Gastroesophageal sphincter (tissue), 4 donors: Measurements from ENCODE around the gene AMMECR1. TPM values are rescaled to one million over a fixed set of nuclear protein-coding genes. Genes with fewer than 3 reads are reported as not detected.

Source experiments
- ATAC-seq: fragments of 150-250 bp; one replicate; pipeline ENCODE4 v1.9.1; 2016; ENCODE audit warnings: mild to moderate bottlenecking, moderate library complexity
- H3K27ac ChIP-seq, 4 donors: fragments of 200-600 bp; sonication (generic) in 3 of 4; 1 replicate in 3 of 4; 2 replicates in 1 of 4; pipeline ENCODE4 v1.5.1; 2016 to 2019
- H3K27me3 ChIP-seq: fragments of 200-600 bp; sonication (generic); one replicate; pipeline ENCODE4 v1.5.1; 2019
- H3K36me3 ChIP-seq, 2 donors: fragments of 200-600 bp; sonication (generic); one replicate each; pipeline ENCODE4 v1.5.1; 2019; ENCODE audit warnings: control low read depth in 1 of 2
- H3K4me1 ChIP-seq, 3 donors: fragments of 200-600 bp; sonication (generic); 1 replicate in 2 of 3; 2 replicates in 1 of 3; pipeline ENCODE4 v1.5.1; 2016 to 2019; ENCODE audit warnings: control low read depth in 2 of 3
- H3K4me3 ChIP-seq, 2 donors: fragments of 200-600 bp; sonication (generic); one replicate each; pipeline ENCODE4 v1.5.1; 2019; ENCODE audit warnings: mild to moderate bottlenecking in 1 of 2, moderate library complexity in 1 of 2
- H3K9me3 ChIP-seq, 3 donors: fragments of 200-600 bp; sonication (generic); one replicate each; pipeline ENCODE4 v1.5.1; 2017 to 2019; ENCODE audit warnings: control low read depth in 2 of 3
- EP300 ChIP-seq: sonication (generic); formaldehyde crosslinking; IDR thresholded peaks from one replicate; pipeline ENCODE4 v1.6.1; 2017; ENCODE audit warnings: antibody characterized with exemption, mild to moderate bottlenecking
- POLR2A ChIP-seq, 2 donors: fragments of 450-650 bp; IDR thresholded peaks; one replicate each; pipeline ENCODE4 v1.6.1; 2017; ENCODE audit warnings: antibody characterized with exemption in 2 of 2, mild to moderate bottlenecking in 2 of 2, moderate library complexity in 1 of 2
- POLR2AphosphoS5 ChIP-seq: sonication (generic); formaldehyde crosslinking; IDR thresholded peaks from one replicate; pipeline ENCODE4 v1.6.1; 2017; ENCODE audit warnings: antibody characterized with exemption
- WGBS, 2 donors: methylation state at CpG; one replicate each; pipeline ENCODE4 v1.1.5; 2018; ENCODE audit warnings: low coverage in 1 of 2; 5-methylcytosine and 5-hydroxymethylcytosine counted together
- total RNA-seq, 4 donors: library from RNA; depleted of rRNA; stranded (reverse); fragments of >200 nt; gene quantifications; one replicate each; pipeline ENCODE4 v1.1.0, GENCODE V29; 2016
- TF ChIP-seq, protein P1 (sequence below), 4 experiments: fragments of 200-600 bp in 2 of 4; fragments of 450-650 bp in 2 of 4; sonication (generic) in 1 of 4; IDR thresholded peaks; one replicate each; pipeline ENCODE4 v1.5.1; 2017 to 2019; ENCODE audit warnings: antibody characterized with exemption in 4 of 4, mild to moderate bottlenecking in 2 of 4, moderate library complexity in 2 of 4

Gene AMMECR1
- total RNA-seq, 4 donors from 2014 or later, result 2.6 to 6.8 (median 3.6) TPM

DNA sequence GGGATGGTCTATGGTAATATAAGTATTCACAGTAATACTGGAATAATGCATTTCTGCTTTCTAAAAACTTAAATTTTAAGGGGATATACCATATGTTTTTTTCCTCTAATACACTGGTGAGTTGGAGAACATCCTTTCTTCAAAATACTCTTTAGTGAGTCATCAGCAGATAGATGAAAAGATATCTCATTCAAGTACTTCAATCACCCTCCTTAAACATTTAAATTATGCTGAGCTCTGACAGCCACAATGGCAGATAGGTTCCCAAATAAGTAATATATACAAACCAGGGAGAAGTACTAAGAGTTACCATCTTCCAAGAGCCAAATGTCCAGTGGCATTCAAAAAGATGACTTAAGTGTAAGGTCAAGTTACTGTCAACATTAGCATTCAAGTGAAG is 52.2 kb downstream of the AMMECR1 start:
- Histone ChIP-seq H3K4me1 (no peaks in the 10 kb centered on the region), H3K36me3 (no peaks in the 10 kb centered on the region), H3K4me3 (no peak overlapping the region), H3K27me3 (no peaks in the 10 kb centered on the region), H3K9me3 (no peaks in the 10 kb centered on the region), H3K27ac (no peak overlapping the region)
- TF ChIP-seq POLR2A (IDR thresholded peaks at IDR 0.05) (no peak), POLR2AphosphoS5 (no peak), EP300 (no peak)
- TF ChIP-seq, protein P1, sequence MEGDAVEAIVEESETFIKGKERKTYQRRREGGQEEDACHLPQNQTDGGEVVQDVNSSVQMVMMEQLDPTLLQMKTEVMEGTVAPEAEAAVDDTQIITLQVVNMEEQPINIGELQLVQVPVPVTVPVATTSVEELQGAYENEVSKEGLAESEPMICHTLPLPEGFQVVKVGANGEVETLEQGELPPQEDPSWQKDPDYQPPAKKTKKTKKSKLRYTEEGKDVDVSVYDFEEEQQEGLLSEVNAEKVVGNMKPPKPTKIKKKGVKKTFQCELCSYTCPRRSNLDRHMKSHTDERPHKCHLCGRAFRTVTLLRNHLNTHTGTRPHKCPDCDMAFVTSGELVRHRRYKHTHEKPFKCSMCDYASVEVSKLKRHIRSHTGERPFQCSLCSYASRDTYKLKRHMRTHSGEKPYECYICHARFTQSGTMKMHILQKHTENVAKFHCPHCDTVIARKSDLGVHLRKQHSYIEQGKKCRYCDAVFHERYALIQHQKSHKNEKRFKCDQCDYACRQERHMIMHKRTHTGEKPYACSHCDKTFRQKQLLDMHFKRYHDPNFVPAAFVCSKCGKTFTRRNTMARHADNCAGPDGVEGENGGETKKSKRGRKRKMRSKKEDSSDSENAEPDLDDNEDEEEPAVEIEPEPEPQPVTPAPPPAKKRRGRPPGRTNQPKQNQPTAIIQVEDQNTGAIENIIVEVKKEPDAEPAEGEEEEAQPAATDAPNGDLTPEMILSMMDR (IDR thresholded peaks at IDR 0.05), result no peak
- no peak for ATAC-seq

DNA sequence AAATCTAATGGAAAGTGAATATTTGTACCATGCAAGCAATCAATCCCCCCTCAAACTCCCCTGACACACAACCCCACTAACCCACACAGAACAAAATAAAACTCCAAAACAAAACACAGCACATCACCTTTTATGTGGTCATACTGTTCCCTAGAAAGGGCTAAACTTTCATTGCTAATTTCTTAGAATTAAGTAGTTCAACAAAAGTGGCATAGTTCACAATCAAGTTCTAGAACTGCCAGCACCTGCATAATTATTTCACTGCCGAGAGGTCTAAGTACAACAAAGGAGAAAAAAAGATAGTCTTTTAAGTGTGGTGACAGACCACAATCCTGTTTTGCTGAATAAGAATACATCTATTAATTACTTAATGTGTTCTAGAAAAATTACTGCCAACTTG is 58.8 kb downstream of the AMMECR1 start:
- Histone ChIP-seq H3K27me3 (no peaks in the 10 kb centered on the region), H3K27ac (no peak overlapping the region), H3K4me3 (no peak overlapping the region), H3K9me3 (no peaks in the 10 kb centered on the region), H3K4me1 (no peaks in the 10 kb centered on the region), H3K36me3 (no peaks in the 10 kb centered on the region)
- no peak for ATAC-seq
- TF ChIP-seq POLR2A (IDR thresholded peaks at IDR 0.05) (no peak), POLR2AphosphoS5 (no peak), EP300 (no peak)
- TF ChIP-seq, protein P1 (IDR thresholded peaks at IDR 0.05), result no peak
- 78 to 92% methylated on average over 1 of the region's 1 CpG for WGBS, 2 donors

DNA sequence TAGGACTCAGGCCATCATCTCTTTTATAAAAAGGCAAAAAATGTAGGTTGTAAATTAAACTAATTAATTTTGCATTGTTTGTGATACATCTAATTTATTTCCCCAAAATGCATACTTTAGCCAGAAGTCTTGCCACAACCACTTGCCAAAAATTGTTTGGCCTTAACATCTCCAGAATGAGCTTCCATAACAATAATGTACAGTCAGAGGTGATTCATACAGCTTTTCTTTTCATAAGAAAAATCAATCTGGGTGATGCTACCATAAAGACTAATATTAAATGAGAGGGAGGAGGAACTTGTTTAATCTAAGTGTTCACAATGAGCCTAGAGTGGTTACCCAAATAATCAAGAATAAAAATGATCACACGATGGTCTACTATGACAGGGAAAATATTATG is 59.3 kb downstream of the AMMECR1 start:
- no peak overlapping the region for H3K27ac ChIP-seq
- ATAC-seq, result no peak
- no peaks in the 10 kb centered on the region for H3K27me3 ChIP-seq
- no peaks in the 10 kb centered on the region for H3K9me3 ChIP-seq
- H3K4me3 ChIP-seq, result no peak overlapping the region
- no peak for TF ChIP-seq EP300
- TF ChIP-seq POLR2A (IDR thresholded peaks at IDR 0.05), result no peak
- TF ChIP-seq POLR2AphosphoS5, result no peak
- TF ChIP-seq, protein P1 (IDR thresholded peaks at IDR 0.05), result no peak
- no peaks in the 10 kb centered on the region for H3K36me3 ChIP-seq
- 43 to 83% methylated on average over 1 of the region's 1 CpG for WGBS, 2 donors
- no peaks in the 10 kb centered on the region for H3K4me1 ChIP-seq

DNA sequence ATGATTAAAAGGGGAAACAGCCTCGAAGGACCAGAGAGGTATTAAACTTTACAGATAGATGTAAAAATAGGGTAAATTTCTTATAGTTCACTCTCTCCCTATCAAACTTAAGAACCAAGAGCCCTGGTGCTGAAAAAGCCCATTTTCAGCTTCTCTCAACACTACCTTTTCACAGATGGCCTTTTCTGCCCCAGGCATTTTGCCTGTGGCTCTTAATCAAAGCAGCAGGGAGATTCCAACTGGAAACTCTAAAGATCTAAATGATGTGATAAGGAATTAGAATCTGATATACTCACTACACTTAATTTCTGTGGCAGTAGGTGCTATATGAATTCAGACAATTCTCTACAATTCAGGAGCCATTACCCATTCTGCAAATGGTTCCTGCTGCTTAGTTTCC is 60.0 kb downstream of the AMMECR1 start:
- Histone ChIP-seq H3K4me3 (no peak overlapping the region), H3K27ac (no peak overlapping the region), H3K27me3 (no peaks in the 10 kb centered on the region), H3K4me1 (no peaks in the 10 kb centered on the region), H3K36me3 (no peaks in the 10 kb centered on the region), H3K9me3 (no peaks in the 10 kb centered on the region)
- ATAC-seq, result no peak
- WGBS, 2 donors, result 80% methylated on average over 1 of the region's 1 CpG; no CpG with 5 or more reads in 1 of the 2 donors
- no peak for TF ChIP-seq POLR2AphosphoS5
- TF ChIP-seq POLR2A (IDR thresholded peaks at IDR 0.05), result no peak
- TF ChIP-seq EP300, result no peak
- TF ChIP-seq, protein P1 (IDR thresholded peaks at IDR 0.05), result no peak

DNA sequence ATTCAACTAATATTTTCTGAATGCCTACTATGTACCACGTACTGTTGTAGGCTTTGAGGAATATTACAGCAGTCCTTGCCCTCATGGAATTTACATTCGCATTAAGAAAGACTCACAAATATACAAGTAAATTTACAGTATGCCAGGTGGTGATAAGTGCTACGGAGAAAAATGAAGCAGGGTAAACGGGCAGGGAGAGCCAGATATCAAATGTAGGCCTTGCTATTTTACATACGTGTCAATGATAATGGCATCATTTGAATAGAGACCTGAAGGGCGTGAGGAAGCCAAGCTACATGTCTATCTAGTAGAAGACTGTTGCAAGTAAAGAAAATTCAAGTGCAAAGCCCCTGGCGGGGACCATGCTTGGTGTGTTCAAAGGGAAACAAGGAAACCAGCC is 65.2 kb downstream of the AMMECR1 start:
- WGBS, 2 donors, result 76 to 90% methylated on average over 6 to 7 of the region's 7 CpGs
- no peaks in the 10 kb centered on the region for H3K4me1 ChIP-seq
- no peaks in the 10 kb centered on the region for H3K27me3 ChIP-seq
- H3K27ac ChIP-seq, result no peak overlapping the region
- no peak for TF ChIP-seq POLR2AphosphoS5
- no peak for TF ChIP-seq EP300
- TF ChIP-seq, protein P1 (IDR thresholded peaks at IDR 0.05), result no peak
- no peak for TF ChIP-seq POLR2A (IDR thresholded peaks at IDR 0.05)
- no peak overlapping the region for H3K4me3 ChIP-seq
- no peak for ATAC-seq
- no peaks in the 10 kb centered on the region for H3K36me3 ChIP-seq
- H3K9me3 ChIP-seq, result no peaks in the 10 kb centered on the region
